A673 (cell line): ENCODE data around the gene GAL3ST2.

Source experiments
- CTCF ChIP-seq: fragments of 300-800, 200-600 bp; sonication (generic); conservative IDR thresholded peaks from 2 replicates; pipeline ENCODE4 v1.5.1; 2017; ENCODE audit warnings: low read depth, mild to moderate bottlenecking, antibody characterized with exemption, low read length, moderate library complexity, mixed read lengths
- EZH2 ChIP-seq: fragments of 200-600 bp; sonication (generic); IDR thresholded peaks from 2 replicates; pipeline ENCODE4 v1.6.1; 2017; ENCODE audit warnings: borderline replicate concordance, low read depth, mild to moderate bottlenecking, mixed read lengths, antibody characterized with exemption, low read length; ENCODE audit not compliant: poor library complexity, severe bottlenecking

DNA sequence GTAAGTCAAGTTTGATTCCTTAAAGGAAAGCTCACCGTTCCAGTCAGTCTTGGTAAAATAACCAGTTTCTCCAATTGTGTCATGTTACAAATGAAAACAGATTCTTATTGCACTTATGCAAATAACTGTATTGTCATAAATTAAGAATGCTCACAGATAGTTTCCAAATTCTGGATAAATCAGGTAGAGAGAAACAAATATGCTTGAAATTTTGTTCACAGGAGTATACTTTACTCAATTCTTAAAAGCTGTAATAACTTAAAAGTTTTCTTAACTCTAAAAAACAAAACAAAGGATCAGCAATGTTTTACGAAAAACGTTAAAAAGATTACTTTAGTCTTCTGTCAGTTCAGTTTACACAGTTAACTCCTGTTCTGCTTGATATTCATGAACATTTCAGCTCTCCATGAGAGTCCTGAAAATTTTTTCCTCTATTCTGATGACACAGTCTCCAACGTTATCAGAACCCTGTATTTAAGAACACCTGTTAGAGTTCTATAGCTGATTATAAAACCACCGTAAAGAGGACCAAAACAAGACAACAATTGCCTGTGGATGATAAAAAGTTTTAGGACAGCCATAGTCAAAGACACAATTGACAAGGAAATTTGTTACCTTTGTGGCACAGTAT, 4.4 kb downstream of the GAL3ST2 start:
- TF ChIP-seq CTCF (no peak), EZH2 (no peak)
